ENCODE measurements around the gene AGO4.
"Not testable (repeated sequence)": the region's sequence is repeated elsewhere in the genome, so short reads cannot be mapped to it uniquely, and the experiment has no call there.

The AGO4 gene

DNA sequence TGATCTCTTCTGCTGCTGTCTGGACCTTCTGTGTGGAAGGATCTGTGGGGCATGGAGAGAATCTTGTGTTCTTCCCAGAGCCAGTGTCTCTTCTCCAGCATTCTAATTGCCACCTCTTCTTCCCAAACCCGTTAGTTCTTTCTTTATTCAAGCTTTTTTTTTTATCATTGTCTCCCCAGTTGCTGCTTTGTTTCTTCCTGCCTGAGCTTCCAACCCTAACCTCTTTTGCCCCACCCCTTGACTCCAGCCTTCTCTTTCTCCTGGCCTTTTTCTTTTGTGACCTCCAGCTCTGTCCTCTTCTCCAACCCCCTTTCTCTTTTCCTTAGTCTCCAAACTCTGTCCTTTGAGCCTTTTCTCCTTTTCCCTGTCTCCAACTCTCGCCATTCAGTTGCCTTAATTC, 79.7 kb downstream of the AGO4 start:
- no peaks in the 10 kb centered on the region for H4K20me1 ChIP-seq (ENCODE audit: insufficient read depth, low read length)

DNA sequence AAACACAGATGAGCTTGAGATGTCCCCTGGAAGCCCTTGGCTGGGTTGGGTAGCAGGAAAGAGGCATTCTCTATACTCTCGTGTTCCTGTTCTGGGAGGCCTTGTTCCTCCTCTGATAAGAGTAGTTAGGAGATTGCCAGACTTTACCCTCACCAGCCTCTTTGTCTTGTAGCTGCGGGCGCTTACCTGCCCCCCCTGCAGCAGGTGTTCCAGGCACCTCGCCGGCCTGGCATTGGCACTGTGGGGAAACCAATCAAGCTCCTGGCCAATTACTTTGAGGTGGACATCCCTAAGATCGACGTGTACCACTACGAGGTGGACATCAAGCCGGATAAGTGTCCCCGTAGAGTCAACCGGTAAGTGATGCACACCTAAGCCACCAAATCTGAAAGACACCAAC, 80.4 kb downstream of the AGO4 start:
- no peak for TF ChIP-seq EZH2 (IDR thresholded peaks at IDR 0.05; ENCODE audit: borderline replicate concordance, low read length)
- TF ChIP-seq, protein P1, sequence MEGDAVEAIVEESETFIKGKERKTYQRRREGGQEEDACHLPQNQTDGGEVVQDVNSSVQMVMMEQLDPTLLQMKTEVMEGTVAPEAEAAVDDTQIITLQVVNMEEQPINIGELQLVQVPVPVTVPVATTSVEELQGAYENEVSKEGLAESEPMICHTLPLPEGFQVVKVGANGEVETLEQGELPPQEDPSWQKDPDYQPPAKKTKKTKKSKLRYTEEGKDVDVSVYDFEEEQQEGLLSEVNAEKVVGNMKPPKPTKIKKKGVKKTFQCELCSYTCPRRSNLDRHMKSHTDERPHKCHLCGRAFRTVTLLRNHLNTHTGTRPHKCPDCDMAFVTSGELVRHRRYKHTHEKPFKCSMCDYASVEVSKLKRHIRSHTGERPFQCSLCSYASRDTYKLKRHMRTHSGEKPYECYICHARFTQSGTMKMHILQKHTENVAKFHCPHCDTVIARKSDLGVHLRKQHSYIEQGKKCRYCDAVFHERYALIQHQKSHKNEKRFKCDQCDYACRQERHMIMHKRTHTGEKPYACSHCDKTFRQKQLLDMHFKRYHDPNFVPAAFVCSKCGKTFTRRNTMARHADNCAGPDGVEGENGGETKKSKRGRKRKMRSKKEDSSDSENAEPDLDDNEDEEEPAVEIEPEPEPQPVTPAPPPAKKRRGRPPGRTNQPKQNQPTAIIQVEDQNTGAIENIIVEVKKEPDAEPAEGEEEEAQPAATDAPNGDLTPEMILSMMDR (IDR thresholded peaks at IDR 0.05; ENCODE audit: low read length), result no peak
- Histone ChIP-seq H3K36me3 (ENCODE audit: insufficient read depth, low read length) (peaks cover 37% of the 10 kb centered on the region), H3K79me2 (ENCODE audit: insufficient read depth, low read length) (peaks cover 4% of the 10 kb centered on the region; the same call in 1 of the 2 replicates), H3K4me3 (ENCODE audit: low read depth, low read length, poor library complexity, severe bottlenecking) (no peak overlapping the region), H4K20me1 (ENCODE audit: insufficient read depth, low read length) (no peaks in the 10 kb centered on the region), H3K9me3 (ENCODE audit: low read length) (no peaks in the 10 kb centered on the region), H3K27ac (ENCODE audit: low read depth, low read length, poor library complexity, severe bottlenecking) (no peak overlapping the region), H3K9ac (ENCODE audit: low read length) (no peak overlapping the region), H3K9me2 (ENCODE audit: low read depth, low read length) (no peaks in the 10 kb centered on the region), H2AFZ (ENCODE audit: low read length) (no peak overlapping the region), H3K4me2 (ENCODE audit: low read length) (no peak overlapping the region), H3K4me1 (ENCODE audit: insufficient read depth, low read length, severe bottlenecking) (peaks cover 29% of the 10 kb centered on the region), H3K27me3 (ENCODE audit: insufficient read depth, low read length) (no peaks in the 10 kb centered on the region), H3F3A (ENCODE audit: insufficient read depth, low read length) (peaks cover 4% of the 10 kb centered on the region; the same call in 1 of the 2 replicates)

More for the DNA sequence above, 79.7 kb downstream of the AGO4 start:
- Histone ChIP-seq H3K79me2 (ENCODE audit: insufficient read depth, low read length) (peaks cover 4% of the 10 kb centered on the region; the same call in 1 of the 2 replicates), H3K4me1 (ENCODE audit: insufficient read depth, low read length, severe bottlenecking) (peaks cover 32% of the 10 kb centered on the region), H3K4me3 (ENCODE audit: low read depth, low read length, poor library complexity, severe bottlenecking) (no peak overlapping the region), H3K9me3 (ENCODE audit: low read length) (no peaks in the 10 kb centered on the region), H3K9ac (ENCODE audit: low read length) (no peak overlapping the region; the same call in 1 of the 2 replicates), H3K36me3 (ENCODE audit: insufficient read depth, low read length) (peaks cover 29% of the 10 kb centered on the region), H2AFZ (ENCODE audit: low read length) (no peak overlapping the region), H3F3A (ENCODE audit: insufficient read depth, low read length) (peaks cover 4% of the 10 kb centered on the region; the same call in 1 of the 2 replicates), H3K27ac (ENCODE audit: low read depth, low read length, poor library complexity, severe bottlenecking) (peak overlapping the region; percentile 58), H3K4me2 (ENCODE audit: low read length) (0 out of 2 replicates have a peak overlapping the region, but pooled peaks have one; percentile 41), H3K9me2 (ENCODE audit: low read depth, low read length) (no peaks in the 10 kb centered on the region), H3K27me3 (ENCODE audit: insufficient read depth, low read length) (no peaks in the 10 kb centered on the region)
- no peak for TF ChIP-seq EZH2 (IDR thresholded peaks at IDR 0.05; ENCODE audit: borderline replicate concordance, low read length)
- TF ChIP-seq, protein P1 (IDR thresholded peaks at IDR 0.05; ENCODE audit: low read length), result no peak

- not testable (repeated sequence) for H3K9ac ChIP-seq (ENCODE audit: low read length); H3K4me3 ChIP-seq (ENCODE audit: low read depth, low read length, poor library complexity, severe bottlenecking); H2AFZ ChIP-seq (ENCODE audit: low read length); H3K27me3 ChIP-seq (ENCODE audit: insufficient read depth, low read length); H3K79me2 ChIP-seq (ENCODE audit: insufficient read depth, low read length); H4K20me1 ChIP-seq (ENCODE audit: insufficient read depth, low read length); H3K4me2 ChIP-seq (ENCODE audit: low read length); H3K9me3 ChIP-seq (ENCODE audit: low read length); H3K9me2 ChIP-seq (ENCODE audit: low read depth, low read length); H3F3A ChIP-seq (ENCODE audit: insufficient read depth, low read length); H3K27ac ChIP-seq (ENCODE audit: low read depth, low read length, poor library complexity, severe bottlenecking)
- H3K4me1 ChIP-seq (ENCODE audit: insufficient read depth, low read length, severe bottlenecking), result peaks cover 33% of the 10 kb centered on the region
- peaks cover 44% of the 10 kb centered on the region for H3K36me3 ChIP-seq (ENCODE audit: insufficient read depth, low read length)
These were observed 81.2 kb downstream of the AGO4 start for GRCh38 chr1:35888981-35889380.
